ENCODE results near the gene WSCD2.

Gene WSCD2

GRCh38 chr12:108136697-108137096, 7.6 kb downstream of the WSCD2 start:
- H3K4me3 ChIP-seq (ENCODE audit: low read depth, low read length), result no peak overlapping the region
- no peak for TF ChIP-seq CTCF (IDR thresholded peaks at IDR 0.05; ENCODE audit: low read depth, low read length)

GRCh38 chr12:108139454-108139853, 10.4 kb downstream of the WSCD2 start:
- H3K4me3 ChIP-seq (ENCODE audit: low read depth, low read length), result no peak overlapping the region
- TF ChIP-seq CTCF (IDR thresholded peaks at IDR 0.05; ENCODE audit: low read depth, low read length), result no peak

- H3K4me3 ChIP-seq (ENCODE audit: low read depth, low read length), result no peak overlapping the region
- no peak for TF ChIP-seq CTCF (IDR thresholded peaks at IDR 0.05; ENCODE audit: low read depth, low read length)
Observed at GRCh38 chr12:108140501-108140900, 11.4 kb downstream of the WSCD2 start.

- no peak overlapping the region for H3K4me3 ChIP-seq (ENCODE audit: low read depth, low read length)
- TF ChIP-seq CTCF (IDR thresholded peaks at IDR 0.05; ENCODE audit: low read depth, low read length), result no peak
Observed at GRCh38 chr12:108141600-108142130, 12.6 kb downstream of the WSCD2 start.

- H3K4me3 ChIP-seq (ENCODE audit: low read depth, low read length), result no peak overlapping the region
- TF ChIP-seq CTCF (IDR thresholded peaks at IDR 0.05; ENCODE audit: low read depth, low read length), result no peak
Observed at GRCh38 chr12:108143144-108143543, 14.1 kb downstream of the WSCD2 start.

- no peak for TF ChIP-seq CTCF (IDR thresholded peaks at IDR 0.05; ENCODE audit: low read depth, low read length)
- H3K4me3 ChIP-seq (ENCODE audit: low read depth, low read length), result no peak overlapping the region
Observed at GRCh38 chr12:108144080-108144479, 15.0 kb downstream of the WSCD2 start.

- no peak for TF ChIP-seq CTCF (IDR thresholded peaks at IDR 0.05; ENCODE audit: low read depth, low read length)
- no peak overlapping the region for H3K4me3 ChIP-seq (ENCODE audit: low read depth, low read length)
Observed at GRCh38 chr12:108145011-108145410, 15.9 kb downstream of the WSCD2 start.

Measured in WI38 (cell line).